C4-2B (cell line): Measurements from ENCODE around the gene HRC.
"Not testable (repeated sequence)": the region's sequence is repeated elsewhere in the genome, so short reads cannot be mapped to it uniquely, and the experiment has no call there.

ENCODE experiments used
- H3K27ac ChIP-seq: fragments of 450-650 bp; 2 replicates; pipeline ENCODE4 v1.5.1; 2017
- ZFX ChIP-seq: fragments of 450-650 bp; IDR thresholded peaks from 2 replicates; pipeline ENCODE4 v1.6.1; 2017
- TF ChIP-seq, protein P1 (sequence below): fragments of 450-650 bp; conservative IDR thresholded peaks from 2 replicates; pipeline ENCODE4 v1.5.1; 2017; ENCODE audit warnings: mild to moderate bottlenecking

HRC gene

GRCh38 chr19:49129238-49129583 lies 26.0 kb downstream of the HRC start:
- H3K27ac ChIP-seq, result peak overlapping the region; percentile 60
- TF ChIP-seq, protein P1, sequence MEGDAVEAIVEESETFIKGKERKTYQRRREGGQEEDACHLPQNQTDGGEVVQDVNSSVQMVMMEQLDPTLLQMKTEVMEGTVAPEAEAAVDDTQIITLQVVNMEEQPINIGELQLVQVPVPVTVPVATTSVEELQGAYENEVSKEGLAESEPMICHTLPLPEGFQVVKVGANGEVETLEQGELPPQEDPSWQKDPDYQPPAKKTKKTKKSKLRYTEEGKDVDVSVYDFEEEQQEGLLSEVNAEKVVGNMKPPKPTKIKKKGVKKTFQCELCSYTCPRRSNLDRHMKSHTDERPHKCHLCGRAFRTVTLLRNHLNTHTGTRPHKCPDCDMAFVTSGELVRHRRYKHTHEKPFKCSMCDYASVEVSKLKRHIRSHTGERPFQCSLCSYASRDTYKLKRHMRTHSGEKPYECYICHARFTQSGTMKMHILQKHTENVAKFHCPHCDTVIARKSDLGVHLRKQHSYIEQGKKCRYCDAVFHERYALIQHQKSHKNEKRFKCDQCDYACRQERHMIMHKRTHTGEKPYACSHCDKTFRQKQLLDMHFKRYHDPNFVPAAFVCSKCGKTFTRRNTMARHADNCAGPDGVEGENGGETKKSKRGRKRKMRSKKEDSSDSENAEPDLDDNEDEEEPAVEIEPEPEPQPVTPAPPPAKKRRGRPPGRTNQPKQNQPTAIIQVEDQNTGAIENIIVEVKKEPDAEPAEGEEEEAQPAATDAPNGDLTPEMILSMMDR, result no peak
- no peak for TF ChIP-seq ZFX

DNA sequence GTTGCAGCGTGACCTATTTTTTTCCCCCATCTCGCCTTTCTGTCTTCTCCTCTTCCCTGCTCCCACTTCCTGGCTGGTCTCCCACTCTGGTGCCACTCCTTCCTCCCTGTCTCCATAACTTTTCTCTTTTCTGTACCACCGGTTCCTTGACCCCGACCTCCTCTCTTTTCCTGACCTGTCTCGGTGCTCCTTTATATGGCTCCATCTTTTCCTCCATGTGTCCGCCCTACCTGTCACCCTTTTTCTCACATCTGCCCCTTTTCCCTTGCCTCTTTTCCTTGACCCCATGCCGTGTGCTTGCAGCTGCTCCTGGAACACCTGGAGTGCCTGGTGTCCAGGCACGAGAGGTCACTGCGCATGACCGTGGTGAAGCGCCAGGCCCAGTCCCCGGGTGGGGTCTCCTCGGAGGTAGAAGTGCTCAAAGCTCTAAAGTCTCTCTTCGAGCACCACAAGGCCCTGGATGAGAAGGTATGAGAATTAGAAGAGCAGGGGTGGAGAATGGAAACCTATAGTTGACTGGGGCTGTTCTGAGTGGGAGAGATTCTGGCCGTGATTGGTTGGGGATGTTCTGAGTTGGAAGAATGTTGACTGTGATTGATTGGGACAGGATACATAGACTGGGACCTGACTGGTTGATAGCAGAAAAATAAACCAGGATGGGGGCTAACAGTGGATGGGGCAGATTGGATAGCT lies 26.5 kb downstream of the HRC start:
- peak overlapping the region; percentile 60 for H3K27ac ChIP-seq
- TF ChIP-seq, protein P1, result no peak
- no peak for TF ChIP-seq ZFX

DNA sequence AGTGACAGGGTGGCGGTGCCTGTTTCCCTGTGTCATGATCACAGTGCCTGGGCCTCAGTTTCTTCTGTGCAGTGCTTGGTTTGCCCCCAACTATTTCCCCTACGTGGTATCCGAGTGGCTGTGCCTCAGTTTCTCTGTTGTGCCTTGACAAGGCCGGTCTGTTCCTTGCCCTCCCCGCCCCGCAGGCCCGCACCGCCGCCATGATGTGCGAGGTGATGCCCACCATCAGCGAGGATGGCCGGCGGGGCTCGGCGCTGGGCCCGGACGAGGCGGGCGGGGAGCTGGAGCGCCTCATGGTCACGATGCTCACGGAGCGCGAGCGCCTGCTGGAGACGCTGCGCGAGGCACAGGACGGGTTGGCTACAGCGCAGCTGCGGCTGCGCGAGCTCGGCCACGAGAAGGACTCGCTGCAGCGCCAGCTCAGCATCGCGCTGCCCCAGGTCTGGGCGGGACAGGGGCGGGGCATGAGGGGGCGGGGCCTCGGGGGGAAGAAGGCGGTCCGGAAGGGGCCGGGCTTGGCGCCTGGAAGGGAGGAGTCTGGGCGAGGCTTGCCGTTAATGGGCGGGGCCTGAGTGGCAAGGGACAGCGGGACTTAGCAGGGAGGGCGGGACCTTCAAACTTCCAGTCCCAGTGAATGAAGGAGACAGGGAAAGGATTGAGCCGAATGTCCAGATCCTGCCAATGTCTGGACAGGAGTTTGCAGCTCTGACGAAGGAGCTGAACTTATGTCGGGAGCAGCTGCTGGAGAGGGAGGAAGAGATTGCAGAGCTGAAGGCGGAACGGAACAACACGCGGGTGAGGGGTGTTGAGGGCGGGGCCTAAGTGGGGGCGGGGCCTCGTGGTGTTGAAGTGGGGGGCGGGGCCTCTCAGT lies 27.3 kb downstream of the HRC start:
- TF ChIP-seq ZFX, result no peak
- TF ChIP-seq, protein P1, result no peak
- H3K27ac ChIP-seq, result peak overlapping the region; percentile 60

DNA sequence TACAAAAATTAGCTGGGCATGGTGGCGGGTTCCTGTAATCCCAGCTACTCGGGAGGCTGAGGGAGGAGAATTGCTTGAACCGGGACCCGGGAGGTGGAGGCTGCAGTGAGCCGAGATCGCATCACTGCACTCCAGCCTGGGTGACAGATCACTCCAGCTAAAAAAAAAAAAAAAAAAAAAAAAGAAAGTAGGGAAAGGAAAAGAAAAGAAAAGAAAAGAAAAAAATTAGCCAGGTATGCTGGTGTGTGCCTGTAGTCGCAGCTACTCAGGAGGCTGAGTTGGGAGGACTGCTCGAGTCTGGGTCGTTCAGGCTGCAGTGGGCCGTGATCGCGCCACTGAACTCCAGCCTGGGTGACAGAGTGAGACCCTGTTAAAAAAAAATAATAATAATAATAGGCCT lies 28.0 kb downstream of the HRC start:
- H3K27ac ChIP-seq, result peak overlapping the region; percentile 60

DNA sequence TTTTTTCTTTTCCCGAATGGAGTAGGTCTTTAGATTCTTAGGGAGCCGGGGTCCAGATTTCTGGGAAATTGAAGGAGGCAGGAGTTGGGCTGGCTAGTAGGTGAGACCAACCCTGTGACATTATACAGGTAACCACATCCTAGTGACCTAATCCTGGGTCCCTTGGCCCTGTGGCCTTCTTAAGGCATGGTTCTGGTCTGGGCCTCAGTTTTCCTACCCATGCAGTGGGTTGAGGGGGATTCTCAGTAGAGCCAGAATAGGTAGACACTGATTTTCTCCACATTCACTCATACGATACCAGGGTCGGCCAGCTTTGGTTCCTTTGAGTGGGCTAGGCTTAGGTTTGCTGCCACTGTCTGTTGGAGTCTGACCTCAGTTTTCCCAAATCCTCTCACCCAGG lies 28.6 kb downstream of the HRC start:
- H3K27ac ChIP-seq, result no peak overlapping the region
- TF ChIP-seq ZFX, result no peak
- TF ChIP-seq, protein P1, result no peak

DNA sequence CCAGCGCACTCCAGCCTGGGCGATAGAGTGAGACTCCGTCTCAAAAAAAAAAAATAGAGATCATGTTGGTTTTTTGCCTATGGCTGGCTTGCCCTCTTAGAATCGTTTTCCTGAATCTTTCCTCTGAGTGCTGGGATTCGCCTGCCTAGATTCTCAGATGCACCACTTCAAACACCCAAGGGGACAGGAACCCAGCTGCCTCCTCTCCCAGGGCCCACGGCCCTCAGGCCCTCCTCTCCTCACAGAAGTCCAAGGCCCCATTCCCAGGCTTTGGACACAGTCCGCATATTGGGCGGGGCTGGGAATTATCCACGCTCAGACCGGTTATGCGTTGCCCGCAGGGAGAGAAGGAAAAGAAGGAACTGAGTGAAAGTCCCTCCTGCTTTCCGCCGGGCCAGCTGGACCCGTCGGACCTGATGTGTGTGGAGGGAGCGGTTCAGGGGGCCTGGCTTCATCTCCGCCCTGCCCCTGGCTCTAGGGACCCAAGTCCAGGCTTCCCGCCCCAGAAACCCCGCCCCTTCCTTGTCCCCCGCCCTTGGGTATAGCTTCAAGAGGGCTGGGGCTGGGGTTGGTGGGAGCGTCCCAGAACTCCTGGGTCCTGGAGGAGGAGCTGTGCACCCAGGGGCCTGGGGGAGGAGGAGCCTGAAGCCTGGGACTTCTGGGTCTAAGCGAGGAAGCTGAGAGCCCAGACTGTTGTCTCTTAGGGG lies 30.0 kb downstream of the HRC start:
- peak overlapping the region; percentile 52 for H3K27ac ChIP-seq
- TF ChIP-seq, protein P1, result no peak
- TF ChIP-seq ZFX, result no peak

DNA sequence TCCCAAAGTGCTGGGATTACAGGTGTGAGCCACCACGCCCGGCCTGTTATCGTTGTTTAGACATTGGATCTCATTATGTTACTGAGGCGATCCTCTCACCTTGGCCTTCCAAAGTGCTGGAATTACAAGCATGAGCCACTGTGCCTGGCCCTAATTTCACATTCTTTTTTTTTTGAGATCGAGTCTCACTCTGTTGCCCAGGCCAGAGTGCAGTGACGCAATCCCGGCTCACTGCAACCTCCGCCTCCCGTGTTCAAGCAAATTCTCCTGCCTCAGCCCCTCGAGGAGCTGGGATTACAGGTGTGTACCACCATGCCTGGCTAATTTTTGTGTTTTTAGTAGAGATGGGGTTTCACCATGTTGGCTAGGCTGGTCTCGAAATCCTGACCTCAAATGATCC lies 31.9 kb downstream of the HRC start:
- H3K27ac ChIP-seq, result not testable (repeated sequence)

- H3K27ac ChIP-seq, result not testable (repeated sequence)
These were observed 33.4 kb downstream of the HRC start for GRCh38 chr19:49121841-49122240.

DNA sequence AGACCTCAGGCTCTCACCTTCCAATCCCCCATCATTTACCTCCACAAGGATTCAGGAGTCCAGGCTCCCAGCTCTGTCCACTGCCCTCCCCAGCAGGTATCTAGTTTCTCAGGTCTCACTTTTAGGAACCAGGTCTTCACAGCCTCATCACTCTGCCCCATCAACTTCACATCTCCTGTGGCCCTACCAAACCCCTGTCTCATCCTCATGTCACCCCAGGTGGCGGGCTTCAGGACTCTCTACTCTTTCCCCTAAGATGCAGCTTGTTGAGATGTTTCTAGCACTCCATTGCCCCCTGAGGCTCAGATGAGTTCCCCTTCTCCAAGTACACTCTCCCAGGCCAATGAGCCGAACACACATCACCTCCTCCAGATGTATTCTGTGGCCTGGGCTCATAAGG lies 34.3 kb downstream of the HRC start:
- H3K27ac ChIP-seq, result no peak overlapping the region
- no peak for TF ChIP-seq ZFX
- TF ChIP-seq, protein P1, result no peak
